Peyer's patch (tissue), 4 donors: ENCODE measurements around the gene WDR7. TPM values are rescaled to one million over a fixed set of nuclear protein-coding genes. Genes with fewer than 3 reads are reported as not detected.

Experiments used
- DNase-seq, 3 donors: peaks; one replicate each; pipeline ENCODE4 v3.0.0-alpha.2; 2017 to 2019
- H3K27ac ChIP-seq, 4 donors: fragments of 200-600 bp; sonication (generic); one replicate each; pipeline ENCODE4 v1.5.1; 2016 to 2019
- H3K27me3 ChIP-seq, 2 donors: fragments of 200-600 bp; sonication (generic); one replicate each; pipeline ENCODE4 v1.5.1; 2019
- H3K36me3 ChIP-seq, 3 donors: fragments of 200-600 bp; sonication (generic); one replicate each; pipeline ENCODE4 v1.5.1; 2016 to 2019
- H3K4me1 ChIP-seq, 4 donors: fragments of 200-600 bp; sonication (generic); one replicate each; pipeline ENCODE4 v1.5.1; 2016 to 2019
- H3K4me3 ChIP-seq, 4 donors: fragments of 200-600 bp; sonication (generic); 1 replicate in 3 of 4; 2 replicates in 1 of 4; pipeline ENCODE4 v1.5.1; 2016 to 2019; ENCODE audit warnings: mild to moderate bottlenecking in 1 of 4
- H3K9me3 ChIP-seq, 4 donors: fragments of 200-600 bp; sonication (generic); one replicate each; pipeline ENCODE4 v1.5.1; 2016 to 2019; ENCODE audit warnings: mild to moderate bottlenecking in 1 of 4
- CTCF ChIP-seq, 6 experiments: fragments of 450-650 bp in 4 of 6; fragments of 200-600 bp in 2 of 6; sonication (generic) in 1 of 6; IDR thresholded peaks; one replicate each; pipeline ENCODE4 v1.5.1; 2017 to 2019; ENCODE audit warnings: antibody characterized with exemption in 6 of 6, mild to moderate bottlenecking in 3 of 6, moderate library complexity in 1 of 6
- POLR2A ChIP-seq, 2 donors: fragments of 450-650 bp; IDR thresholded peaks; one replicate each; pipeline ENCODE4 v1.5.1; 2017; ENCODE audit warnings: antibody characterized with exemption in 2 of 2, mild to moderate bottlenecking in 2 of 2, moderate library complexity in 2 of 2
- total RNA-seq, 4 donors: library from RNA; depleted of rRNA; stranded (reverse); fragments of >200 nt; gene quantifications; one replicate each; pipeline ENCODE4 v1.1.0, GENCODE V29; 2016

The WDR7 gene
- total RNA-seq, 4 donors from 2014 or later: 28.0 to 60.2 (median 34.4) TPM

- H3K4me1 ChIP-seq: no peaks in the 10 kb centered on the region
- no peaks in the 10 kb centered on the region for H3K36me3 ChIP-seq
- no peak overlapping the region for H3K4me3 ChIP-seq
- DNase-seq: no peak
- H3K27ac ChIP-seq: no peak overlapping the region
- TF ChIP-seq CTCF (IDR thresholded peaks at IDR 0.05): no peak
- TF ChIP-seq POLR2A (IDR thresholded peaks at IDR 0.05): no peak
- no peaks in the 10 kb centered on the region for H3K27me3 ChIP-seq
- H3K9me3 ChIP-seq: no peaks in the 10 kb centered on the region
These were observed 326.6 kb downstream of the WDR7 start for GRCh38 chr18:56977771-56978170.

GRCh38 chr18:56980151-56980550 lies 329.0 kb downstream of the WDR7 start:
- Histone ChIP-seq H3K4me1 (no peaks in the 10 kb centered on the region), H3K36me3 (no peaks in the 10 kb centered on the region), H3K4me3 (no peak overlapping the region), H3K27me3 (no peaks in the 10 kb centered on the region), H3K27ac (no peak overlapping the region), H3K9me3 (no peaks in the 10 kb centered on the region)
- no peak for DNase-seq
- no peak for TF ChIP-seq CTCF (IDR thresholded peaks at IDR 0.05)
- TF ChIP-seq POLR2A (IDR thresholded peaks at IDR 0.05): no peak

- no peak for DNase-seq
- Histone ChIP-seq H3K9me3 (no peaks in the 10 kb centered on the region), H3K36me3 (no peaks in the 10 kb centered on the region), H3K27me3 (no peaks in the 10 kb centered on the region), H3K27ac (no peak overlapping the region), H3K4me1 (no peaks in the 10 kb centered on the region), H3K4me3 (no peak overlapping the region)
- no peak for TF ChIP-seq POLR2A (IDR thresholded peaks at IDR 0.05)
- no peak for TF ChIP-seq CTCF (IDR thresholded peaks at IDR 0.05)
These were observed 331.6 kb downstream of the WDR7 start for GRCh38 chr18:56982766-56983165.

GRCh38 chr18:56983275-56983992 lies 332.3 kb downstream of the WDR7 start:
- H3K9me3 ChIP-seq: no peaks in the 10 kb centered on the region
- TF ChIP-seq POLR2A (IDR thresholded peaks at IDR 0.05) (no peak), CTCF (IDR thresholded peaks at IDR 0.05) (no peak)
- no peak overlapping the region for H3K4me3 ChIP-seq
- no peak overlapping the region for H3K27ac ChIP-seq
- no peak for DNase-seq
- H3K36me3 ChIP-seq: no peaks in the 10 kb centered on the region
- no peaks in the 10 kb centered on the region for H3K27me3 ChIP-seq
- no peaks in the 10 kb centered on the region for H3K4me1 ChIP-seq

GRCh38 chr18:56984731-56985130 lies 333.6 kb downstream of the WDR7 start:
- Histone ChIP-seq H3K4me1 (no peaks in the 10 kb centered on the region), H3K36me3 (no peaks in the 10 kb centered on the region), H3K27ac (no peak overlapping the region), H3K9me3 (no peaks in the 10 kb centered on the region), H3K4me3 (no peak overlapping the region), H3K27me3 (no peaks in the 10 kb centered on the region)
- no peak for DNase-seq
- no peak for TF ChIP-seq POLR2A (IDR thresholded peaks at IDR 0.05)
- TF ChIP-seq CTCF (IDR thresholded peaks at IDR 0.05): no peak
